ENCODE measurements around the gene PTGDS.

PTGDS gene

GRCh38 chr9:137011907-137012675, 34.8 kb downstream of the PTGDS start:
- H3K4me2 ChIP-seq (ENCODE audit: low read length), result no peak overlapping the region
- no peaks in the 10 kb centered on the region for H3K9me3 ChIP-seq (replicated peaks; ENCODE audit: low read length)
- H3K4me1 ChIP-seq (ENCODE audit: control insufficient read depth, insufficient read depth, low read length), result no peaks in the 10 kb centered on the region
- peaks cover 9% of the 10 kb centered on the region for H3K36me3 ChIP-seq (ENCODE audit: insufficient read depth, low read length)
- H3K4me3 ChIP-seq (ENCODE audit: low read length), result no peak overlapping the region
- no peaks in the 10 kb centered on the region for H3K27me3 ChIP-seq (ENCODE audit: control insufficient read depth, insufficient read depth, low read length)
- H3K9ac ChIP-seq (ENCODE audit: low read depth, low read length), result no peak overlapping the region

- no peak overlapping the region for H3K4me2 ChIP-seq (ENCODE audit: low read length)
- no peaks in the 10 kb centered on the region for H3K27me3 ChIP-seq (ENCODE audit: control insufficient read depth, insufficient read depth, low read length)
- no peaks in the 10 kb centered on the region for H3K4me1 ChIP-seq (ENCODE audit: control insufficient read depth, insufficient read depth, low read length)
- no peaks in the 10 kb centered on the region for H3K9me3 ChIP-seq (replicated peaks; ENCODE audit: low read length)
- no peak overlapping the region for H3K9ac ChIP-seq (ENCODE audit: low read depth, low read length)
- no peak overlapping the region for H3K4me3 ChIP-seq (ENCODE audit: low read length)
- H3K36me3 ChIP-seq (ENCODE audit: insufficient read depth, low read length), result peaks cover 12% of the 10 kb centered on the region
These were observed 35.6 kb downstream of the PTGDS start for GRCh38 chr9:137012694-137013570.

GRCh38 chr9:137013571-137013940, 36.3 kb downstream of the PTGDS start:
- peaks cover 12% of the 10 kb centered on the region for H3K36me3 ChIP-seq (ENCODE audit: insufficient read depth, low read length)

GRCh38 chr9:137014166-137014565, 36.9 kb downstream of the PTGDS start:
- H3K4me1 ChIP-seq (ENCODE audit: control insufficient read depth, insufficient read depth, low read length), result no peaks in the 10 kb centered on the region
- no peaks in the 10 kb centered on the region for H3K9me3 ChIP-seq (replicated peaks; ENCODE audit: low read length)
- no peak overlapping the region for H3K9ac ChIP-seq (ENCODE audit: low read depth, low read length)
- no peak overlapping the region for H3K4me2 ChIP-seq (ENCODE audit: low read length)
- H3K36me3 ChIP-seq (ENCODE audit: insufficient read depth, low read length), result peaks cover 12% of the 10 kb centered on the region
- no peaks in the 10 kb centered on the region for H3K27me3 ChIP-seq (ENCODE audit: control insufficient read depth, insufficient read depth, low read length)
- no peak overlapping the region for H3K4me3 ChIP-seq (ENCODE audit: low read length)

More at GRCh38 chr9:137013571-137013940, 36.3 kb downstream of the PTGDS start:
- Histone ChIP-seq H3K4me3 (ENCODE audit: low read length) (no peak overlapping the region), H3K4me2 (ENCODE audit: low read length) (no peak overlapping the region), H3K9ac (ENCODE audit: low read depth, low read length) (no peak overlapping the region), H3K9me3 (replicated peaks; ENCODE audit: low read length) (no peaks in the 10 kb centered on the region), H3K4me1 (ENCODE audit: control insufficient read depth, insufficient read depth, low read length) (no peaks in the 10 kb centered on the region), H3K27me3 (ENCODE audit: control insufficient read depth, insufficient read depth, low read length) (no peaks in the 10 kb centered on the region)

- peaks cover 9% of the 10 kb centered on the region for H3K36me3 ChIP-seq (ENCODE audit: insufficient read depth, low read length)
- H3K9me3 ChIP-seq (replicated peaks; ENCODE audit: low read length), result no peaks in the 10 kb centered on the region
- H3K4me1 ChIP-seq (ENCODE audit: control insufficient read depth, insufficient read depth, low read length), result no peaks in the 10 kb centered on the region
- H3K4me2 ChIP-seq (ENCODE audit: low read length), result no peak overlapping the region
- no peak overlapping the region for H3K4me3 ChIP-seq (ENCODE audit: low read length)
- H3K27me3 ChIP-seq (ENCODE audit: control insufficient read depth, insufficient read depth, low read length), result no peaks in the 10 kb centered on the region
- H3K9ac ChIP-seq (ENCODE audit: low read depth, low read length), result no peak overlapping the region
These were observed 37.7 kb downstream of the PTGDS start for GRCh38 chr9:137014776-137015539.

GRCh38 chr9:137015540-137015930, 38.2 kb downstream of the PTGDS start:
- Histone ChIP-seq H3K4me3 (ENCODE audit: low read length) (no peak overlapping the region), H3K4me1 (ENCODE audit: control insufficient read depth, insufficient read depth, low read length) (no peaks in the 10 kb centered on the region), H3K36me3 (ENCODE audit: insufficient read depth, low read length) (peaks cover 9% of the 10 kb centered on the region), H3K9ac (ENCODE audit: low read depth, low read length) (no peak overlapping the region), H3K27me3 (ENCODE audit: control insufficient read depth, insufficient read depth, low read length) (no peaks in the 10 kb centered on the region), H3K9me3 (replicated peaks; ENCODE audit: low read length) (no peaks in the 10 kb centered on the region), H3K4me2 (ENCODE audit: low read length) (no peak overlapping the region)

- Histone ChIP-seq H3K4me2 (ENCODE audit: low read length) (no peak overlapping the region), H3K9ac (ENCODE audit: low read depth, low read length) (no peak overlapping the region), H3K4me1 (ENCODE audit: control insufficient read depth, insufficient read depth, low read length) (no peaks in the 10 kb centered on the region), H3K27me3 (ENCODE audit: control insufficient read depth, insufficient read depth, low read length) (no peaks in the 10 kb centered on the region), H3K36me3 (ENCODE audit: insufficient read depth, low read length) (peaks cover 9% of the 10 kb centered on the region), H3K9me3 (replicated peaks; ENCODE audit: low read length) (no peaks in the 10 kb centered on the region), H3K4me3 (ENCODE audit: low read length) (no peak overlapping the region)
These were observed 38.7 kb downstream of the PTGDS start for GRCh38 chr9:137015976-137016375.

- no peaks in the 10 kb centered on the region for H3K27me3 ChIP-seq (ENCODE audit: control insufficient read depth, insufficient read depth, low read length)
- no peak overlapping the region for H3K9ac ChIP-seq (ENCODE audit: low read depth, low read length)
- H3K4me1 ChIP-seq (ENCODE audit: control insufficient read depth, insufficient read depth, low read length), result no peaks in the 10 kb centered on the region
- peaks cover 9% of the 10 kb centered on the region for H3K36me3 ChIP-seq (ENCODE audit: insufficient read depth, low read length)
- H3K4me3 ChIP-seq (ENCODE audit: low read length), result no peak overlapping the region
- H3K4me2 ChIP-seq (ENCODE audit: low read length), result no peak overlapping the region
- no peaks in the 10 kb centered on the region for H3K9me3 ChIP-seq (replicated peaks; ENCODE audit: low read length)
These were observed 39.1 kb downstream of the PTGDS start for GRCh38 chr9:137016436-137016835.

GRCh38 chr9:137017071-137017470, 39.8 kb downstream of the PTGDS start:
- peaks cover 9% of the 10 kb centered on the region for H3K36me3 ChIP-seq (ENCODE audit: insufficient read depth, low read length)
- no peak overlapping the region for H3K4me3 ChIP-seq (ENCODE audit: low read length)
- no peaks in the 10 kb centered on the region for H3K27me3 ChIP-seq (ENCODE audit: control insufficient read depth, insufficient read depth, low read length)
- H3K9ac ChIP-seq (ENCODE audit: low read depth, low read length), result no peak overlapping the region
- no peak overlapping the region for H3K4me2 ChIP-seq (ENCODE audit: low read length)
- H3K4me1 ChIP-seq (ENCODE audit: control insufficient read depth, insufficient read depth, low read length), result no peaks in the 10 kb centered on the region
- H3K9me3 ChIP-seq (replicated peaks; ENCODE audit: low read length), result no peaks in the 10 kb centered on the region

- no peak overlapping the region for H3K4me2 ChIP-seq (ENCODE audit: low read length)
- no peaks in the 10 kb centered on the region for H3K27me3 ChIP-seq (ENCODE audit: control insufficient read depth, insufficient read depth, low read length)
- no peak overlapping the region for H3K4me3 ChIP-seq (ENCODE audit: low read length)
- H3K36me3 ChIP-seq (ENCODE audit: insufficient read depth, low read length), result peaks cover 9% of the 10 kb centered on the region
- peaks cover 2% of the 10 kb centered on the region for H3K4me1 ChIP-seq (ENCODE audit: control insufficient read depth, insufficient read depth, low read length)
- H3K9ac ChIP-seq (ENCODE audit: low read depth, low read length), result no peak overlapping the region
- no peaks in the 10 kb centered on the region for H3K9me3 ChIP-seq (replicated peaks; ENCODE audit: low read length)
These were observed 40.6 kb downstream of the PTGDS start for GRCh38 chr9:137017791-137018497.
